Trophoblast cell (in vitro differentiated cells and primary cell): ENCODE data around the gene GABRR1.

Source experiments
- DNase-seq, 2 donors: peaks; one replicate each; pipeline ENCODE4 v3.0.0-alpha.2; 2016
- H2AFZ ChIP-seq: 2 replicates; pipeline ENCODE4 v1.6.1; 2013; ENCODE audit warnings: low read length, moderate library complexity, mild to moderate bottlenecking; ENCODE audit not compliant: insufficient read depth, poor library complexity
- H2AK5ac ChIP-seq: 2 replicates; pipeline ENCODE4 v1.6.1; 2013; ENCODE audit warnings: mild to moderate bottlenecking, low read length
- H2BK120ac ChIP-seq: 2 replicates; pipeline ENCODE4 v1.6.1; 2013; ENCODE audit warnings: low read length, mild to moderate bottlenecking, moderate library complexity; ENCODE audit not compliant: insufficient read depth, poor library complexity
- H2BK12ac ChIP-seq: 2 replicates; pipeline ENCODE4 v1.6.1; 2013; ENCODE audit warnings: mild to moderate bottlenecking, low read length, moderate library complexity
- H2BK5ac ChIP-seq: 2 replicates; pipeline ENCODE4 v1.6.1; 2013; ENCODE audit warnings: low read length, low read depth, moderate library complexity, mild to moderate bottlenecking; ENCODE audit not compliant: poor library complexity
- H3K14ac ChIP-seq: 2 replicates; pipeline ENCODE4 v1.6.1; 2013; ENCODE audit warnings: mild to moderate bottlenecking, low read length
- H3K18ac ChIP-seq: 2 replicates; pipeline ENCODE4 v1.6.1; 2013; ENCODE audit warnings: mild to moderate bottlenecking, low read length
- H3K23ac ChIP-seq: 2 replicates; pipeline ENCODE4 v1.6.1; 2013; ENCODE audit warnings: low read length
- H3K27ac ChIP-seq: 2 replicates; pipeline ENCODE4 v1.5.1; 2013; ENCODE audit warnings: low read depth, mild to moderate bottlenecking, inconsistent platforms, low read length, moderate library complexity
- H3K27me3 ChIP-seq: 2 replicates; pipeline ENCODE4 v1.6.1; 2013; ENCODE audit warnings: inconsistent platforms, mild to moderate bottlenecking, low read length, moderate library complexity; ENCODE audit not compliant: insufficient read depth
- H3K36me3 ChIP-seq, 2 experiments: 1 replicate in 1 of 2; 2 replicates in 1 of 2; pipeline ENCODE4 v1.6.1; 2013; ENCODE audit warnings: low read length in 2 of 2, mild to moderate bottlenecking in 2 of 2, moderate library complexity in 1 of 2; ENCODE audit not compliant: insufficient read depth in 2 of 2, control insufficient read depth in 1 of 2
- H3K4ac ChIP-seq: 2 replicates; pipeline ENCODE4 v1.6.1; 2013; ENCODE audit warnings: low read depth, mild to moderate bottlenecking, low read length, moderate library complexity
- H3K4me1 ChIP-seq, 2 experiments: 1 replicate in 1 of 2; 2 replicates in 1 of 2; pipeline ENCODE4 v1.6.1; 2013; ENCODE audit warnings: low read length in 2 of 2, mild to moderate bottlenecking in 2 of 2, moderate library complexity in 1 of 2; ENCODE audit not compliant: insufficient read depth in 2 of 2, control insufficient read depth in 1 of 2
- H3K4me2 ChIP-seq: 2 replicates; pipeline ENCODE4 v1.6.1; 2013; ENCODE audit warnings: inconsistent platforms, mild to moderate bottlenecking, low read length, moderate library complexity
- H3K4me3 ChIP-seq: 2 replicates; pipeline ENCODE4 v1.5.1; 2013; ENCODE audit warnings: mild to moderate bottlenecking, low read depth, low read length, inconsistent platforms
- H3K79me1 ChIP-seq: one replicate; pipeline ENCODE4 v1.6.1; 2013; ENCODE audit warnings: low read length
- H3K79me2 ChIP-seq: 2 replicates; pipeline ENCODE4 v1.6.1; 2013; ENCODE audit warnings: low read length, mild to moderate bottlenecking; ENCODE audit not compliant: control insufficient read depth, insufficient read depth, poor library complexity
- H3K9ac ChIP-seq: 2 replicates; pipeline ENCODE4 v1.6.1; 2013; ENCODE audit warnings: mild to moderate bottlenecking, low read length
- H3K9me3 ChIP-seq: 2 replicates; pipeline ENCODE4 v1.6.1; 2013; ENCODE audit warnings: low read depth, mild to moderate bottlenecking, control low read depth, inconsistent platforms, low read length; ENCODE audit not compliant: insufficient read depth
- H4K12ac ChIP-seq: 2 replicates; pipeline ENCODE4 v1.6.1; 2013; ENCODE audit warnings: low read depth, mild to moderate bottlenecking, low read length, moderate library complexity
- H4K8ac ChIP-seq: 2 replicates; pipeline ENCODE4 v1.6.1; 2013; ENCODE audit warnings: low read depth, mild to moderate bottlenecking, low read length, moderate library complexity
- H4K91ac ChIP-seq: one replicate; pipeline ENCODE4 v1.6.1; 2013; ENCODE audit warnings: low read depth, mild to moderate bottlenecking, low read length, moderate library complexity
- WGBS: extraction: QIAGEN DNeasy Blood & Tissue Kit; methylation state at CpG from one replicate; pipeline ENCODE4 v1.1.7; 2013; ENCODE audit warnings: missing lambda C conversion rate; ENCODE audit not compliant: insufficient read length, insufficient coverage; ENCODE audit errors: extremely low coverage; 5-methylcytosine and 5-hydroxymethylcytosine counted together

The GABRR1 gene

DNA sequence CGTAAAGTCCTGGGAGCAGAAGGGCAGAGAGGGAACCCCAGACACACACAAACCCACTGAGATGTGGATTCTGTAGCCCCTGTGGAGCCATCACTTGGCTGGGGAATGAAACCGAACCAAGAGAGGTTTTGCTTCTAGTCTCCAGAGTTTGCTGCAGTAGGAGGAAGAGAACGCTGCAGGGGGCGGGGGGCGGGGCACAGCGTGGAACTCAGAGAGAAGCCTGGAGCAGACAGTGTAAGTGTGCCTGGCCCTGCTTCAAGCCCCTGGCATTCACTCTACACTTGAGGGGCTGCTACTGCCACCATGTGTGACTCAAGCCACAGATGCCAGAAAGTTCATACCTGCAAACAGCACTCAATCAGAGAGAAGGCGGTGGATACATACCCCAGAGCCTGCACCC lies 18.9 kb downstream of the GABRR1 start:
- whole genome bisulfite sequencing = no CpG with 5 or more reads among the region's 7 CpGs
- no peak overlapping the region for H2AK5ac ChIP-seq
- H3K4me1 ChIP-seq = no peaks in the 10 kb centered on the region
- no peaks in the 10 kb centered on the region for H3K36me3 ChIP-seq
- H3K9me3 ChIP-seq = peaks cover 3% of the 10 kb centered on the region
- no peak overlapping the region for H4K12ac ChIP-seq
- H3K79me1 ChIP-seq = no peaks in the 10 kb centered on the region
- H3K79me2 ChIP-seq = no peaks in the 10 kb centered on the region
- no peak overlapping the region for H4K8ac ChIP-seq
- H3K4ac ChIP-seq = no peak overlapping the region
- no peak overlapping the region for H3K18ac ChIP-seq
- no peak overlapping the region for H2BK5ac ChIP-seq
- no peak for DNase-seq
- no peak overlapping the region for H3K27ac ChIP-seq
- no peak overlapping the region for H3K4me2 ChIP-seq
- no peak overlapping the region for H3K23ac ChIP-seq
- H3K9ac ChIP-seq = peak overlapping the region; percentile 43
- no peak overlapping the region for H2AFZ ChIP-seq
- no peak overlapping the region for H3K4me3 ChIP-seq
- no peak overlapping the region for H2BK120ac ChIP-seq
- H3K14ac ChIP-seq = no peak overlapping the region
- H2BK12ac ChIP-seq = no peak overlapping the region
- H4K91ac ChIP-seq = no peak overlapping the region
- no peaks in the 10 kb centered on the region for H3K27me3 ChIP-seq

DNA sequence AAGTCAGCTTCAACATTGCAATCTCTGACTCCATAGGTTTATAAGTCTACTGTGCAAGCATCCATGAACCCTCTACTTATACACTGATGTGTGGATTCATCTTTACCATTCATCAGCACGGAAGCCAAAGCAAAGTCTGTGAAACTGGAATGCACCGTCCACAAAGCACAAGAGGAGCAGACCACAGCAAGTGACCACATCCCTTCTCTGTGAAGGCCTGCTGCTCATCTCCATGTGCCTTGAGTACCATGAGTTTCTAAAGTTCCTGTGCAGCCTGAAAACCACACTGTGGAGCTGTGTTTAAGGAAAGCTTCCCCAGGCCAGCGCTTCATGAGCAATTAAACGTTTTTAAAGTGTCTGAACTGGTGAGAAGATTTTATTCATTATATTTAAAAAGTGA lies 20.0 kb downstream of the GABRR1 start:
- H3K23ac ChIP-seq = no peak overlapping the region
- no peak overlapping the region for H4K12ac ChIP-seq
- no peaks in the 10 kb centered on the region for H3K79me1 ChIP-seq
- no peak overlapping the region for H3K4me2 ChIP-seq
- no peak overlapping the region for H2BK5ac ChIP-seq
- peaks cover 2% of the 10 kb centered on the region for H3K9me3 ChIP-seq
- H3K14ac ChIP-seq = no peak overlapping the region
- no peak for DNase-seq
- H3K4ac ChIP-seq = no peak overlapping the region
- H3K18ac ChIP-seq = no peak overlapping the region
- H2AFZ ChIP-seq = no peak overlapping the region
- no peak overlapping the region for H4K91ac ChIP-seq
- H2AK5ac ChIP-seq = no peak overlapping the region
- no peaks in the 10 kb centered on the region for H3K79me2 ChIP-seq
- no peak overlapping the region for H3K9ac ChIP-seq
- no peak overlapping the region for H2BK12ac ChIP-seq
- H3K27ac ChIP-seq = no peak overlapping the region
- H2BK120ac ChIP-seq = no peak overlapping the region
- no peak overlapping the region for H3K4me3 ChIP-seq
- H3K27me3 ChIP-seq = no peaks in the 10 kb centered on the region
- no CpG with 5 or more reads among the region's 4 CpGs for WGBS
- H3K4me1 ChIP-seq = no peaks in the 10 kb centered on the region
- no peaks in the 10 kb centered on the region for H3K36me3 ChIP-seq
- no peak overlapping the region for H4K8ac ChIP-seq

DNA sequence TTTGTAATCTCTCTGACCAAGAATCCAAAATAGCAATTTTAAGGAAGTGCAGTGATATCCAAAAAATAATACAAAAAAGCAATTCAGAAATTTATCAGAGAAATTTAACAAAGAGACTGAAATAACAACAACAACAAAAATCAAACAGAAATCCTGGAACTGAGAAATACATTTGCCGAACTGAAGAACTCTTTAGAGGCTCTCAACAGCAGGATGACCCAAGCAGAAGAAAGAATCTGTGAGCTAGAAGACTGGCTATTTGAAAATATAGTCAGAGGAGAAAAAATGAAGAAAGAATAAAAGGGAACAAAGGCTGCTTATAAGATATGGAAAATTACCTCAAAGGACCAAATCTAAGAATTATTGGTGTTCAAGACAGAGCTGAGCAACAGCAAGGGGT lies 22.6 kb downstream of the GABRR1 start:
- WGBS = no CpG with 5 or more reads among the region's 1 CpG
- Histone ChIP-seq H3K18ac (no peak overlapping the region), H2AFZ (no peak overlapping the region)

DNA sequence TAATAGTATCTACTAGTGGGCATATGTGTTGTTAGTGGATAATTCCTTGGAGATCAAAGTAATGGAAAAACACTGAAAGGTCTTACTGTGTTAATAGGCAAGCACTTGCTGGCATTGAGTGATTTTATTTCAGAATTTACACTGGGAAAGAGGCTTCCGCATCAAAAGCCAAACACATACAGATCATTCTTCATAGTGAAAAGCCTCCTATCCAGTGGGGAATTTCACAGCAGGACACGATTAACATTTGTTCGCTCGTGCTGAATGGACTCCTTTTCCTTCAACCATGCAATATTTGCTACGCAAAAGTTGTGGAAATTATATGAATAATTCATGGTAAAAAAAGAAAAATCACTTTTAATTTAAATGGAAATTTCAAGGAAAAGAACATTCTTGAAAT lies 26.4 kb downstream of the GABRR1 start:
- no peaks in the 10 kb centered on the region for H3K79me2 ChIP-seq
- no peak for DNase-seq
- WGBS = no CpG with 5 or more reads among the region's 5 CpGs

More for the DNA sequence above, 22.6 kb downstream of the GABRR1 start:
- H3K27ac ChIP-seq = no peak overlapping the region
- no peaks in the 10 kb centered on the region for H3K4me1 ChIP-seq
- H3K36me3 ChIP-seq = no peaks in the 10 kb centered on the region
- no peak overlapping the region for H3K4ac ChIP-seq
- H2BK120ac ChIP-seq = no peak overlapping the region
- H4K8ac ChIP-seq = no peak overlapping the region
- H3K4me2 ChIP-seq = no peak overlapping the region
- H2BK12ac ChIP-seq = no peak overlapping the region
- H3K79me2 ChIP-seq = no peaks in the 10 kb centered on the region
- H4K91ac ChIP-seq = no peak overlapping the region
- H3K79me1 ChIP-seq = no peaks in the 10 kb centered on the region
- H3K27me3 ChIP-seq = no peaks in the 10 kb centered on the region
- no peak for DNase-seq
- no peak overlapping the region for H2BK5ac ChIP-seq
- H3K9ac ChIP-seq = no peak overlapping the region
- no peak overlapping the region for H3K4me3 ChIP-seq
- H3K14ac ChIP-seq = no peak overlapping the region
- H4K12ac ChIP-seq = no peak overlapping the region
- H2AK5ac ChIP-seq = no peak overlapping the region
- H3K23ac ChIP-seq = no peak overlapping the region
- H3K9me3 ChIP-seq = peaks cover 2% of the 10 kb centered on the region

More for the DNA sequence above, 26.4 kb downstream of the GABRR1 start:
- Histone ChIP-seq H4K12ac (no peak overlapping the region), H2BK5ac (no peak overlapping the region), H3K9ac (no peak overlapping the region), H3K4me3 (no peak overlapping the region), H3K14ac (no peak overlapping the region), H3K4me1 (no peaks in the 10 kb centered on the region), H3K4me2 (no peak overlapping the region), H3K4ac (no peak overlapping the region), H3K23ac (no peak overlapping the region), H2BK120ac (no peak overlapping the region), H2AK5ac (no peak overlapping the region), H2AFZ (no peak overlapping the region), H3K79me1 (no peaks in the 10 kb centered on the region), H3K18ac (no peak overlapping the region), H3K36me3 (no peaks in the 10 kb centered on the region), H4K8ac (no peak overlapping the region), H2BK12ac (no peak overlapping the region), H3K9me3 (peaks cover 2% of the 10 kb centered on the region), H3K27me3 (no peaks in the 10 kb centered on the region), H3K27ac (no peak overlapping the region), H4K91ac (no peak overlapping the region)
